GM12878 (cell line): ENCODE results near the gene CCBE1. TPM values are rescaled to one million over a fixed set of nuclear protein-coding genes. Genes with fewer than 3 reads are reported as not detected.
"Not testable (repeated sequence)": the region's sequence is repeated elsewhere in the genome, so short reads cannot be mapped to it uniquely, and the experiment has no call there.

Source experiments
- ATAC-seq: fragments of 200-7000 bp; cut with Tn5 transposase; 3 replicates; pipeline ENCODE4 v1.9.1; 2020; ENCODE audit warnings: mild to moderate bottlenecking, moderate library complexity
- BruUV-seq: library from RNA; stranded (reverse); fragments of 400-500 nt; replicated peaks from 2 replicates; lab custom pipeline; 2021; lab: Mats Ljungman, UMichigan
- CTCF ChIA-PET: fragments of 300-600 bp; sonication (Branson Sonifier 250); formaldehyde crosslinking; extraction: SDS; loops from one replicate; lab custom pipeline; 2021; ENCODE audit warnings: inconsistent platforms; lab: Yijun Ruan, JAX
- POLR2A ChIA-PET: fragments of 350-600 bp; formaldehyde crosslinking; extraction: SDS; loops from one replicate; lab custom pipeline; 2021; ENCODE audit warnings: inconsistent platforms; lab: Charles Lee
- RAD21 ChIA-PET: fragments of 300-600 bp; sonication (Branson Sonifier 250); formaldehyde crosslinking; loops from one replicate; lab custom pipeline; 2023; ENCODE audit warnings: antibody characterized with exemption; ENCODE audit not compliant: unreplicated experiment; lab: Charles Lee
- SMC1A ChIA-PET: fragments of 300-600 bp; sonication (Branson Sonifier 250); formaldehyde crosslinking; loops from one replicate; lab custom pipeline; 2023; ENCODE audit not compliant: unreplicated experiment, uncharacterized antibody; lab: Charles Lee
- DNase-seq: peaks from one replicate; pipeline ENCODE4 v3.0.0-alpha.2; 2011; ENCODE audit warnings: low read depth, low spot score
- FAIRE-seq: peaks from 3 replicates; lab custom pipeline; 2011; peaks lifted over from hg19 to GRCh38; lab: Jason Lieb, UNC
- H2AFZ ChIP-seq: 2 replicates; pipeline ENCODE4 v1.6.0; 2011; ENCODE audit warnings: low read depth, low read length, control low read depth; ENCODE audit not compliant: control insufficient read depth
- H3K27ac ChIP-seq: 2 replicates; pipeline ENCODE4 v1.5.1; 2011; ENCODE audit warnings: control low read depth; ENCODE audit not compliant: control insufficient read depth, insufficient read depth
- H3K27me3 ChIP-seq, 2 experiments: replicated peaks in 1 of 2; 2 replicates each; pipeline versions ENCODE4 v1.6.0 to v1.6.1; 2011; ENCODE audit warnings: low read length in 1 of 2; ENCODE audit not compliant: control insufficient read depth in 2 of 2, insufficient read depth in 2 of 2
- H3K36me3 ChIP-seq, 2 experiments: 2 replicates each; pipeline ENCODE4 v1.5.1; 2011; ENCODE audit warnings: low read length in 1 of 2; ENCODE audit not compliant: control insufficient read depth in 2 of 2, insufficient read depth in 2 of 2
- H3K4me1 ChIP-seq: 2 replicates; pipeline ENCODE4 v1.6.1; 2011; ENCODE audit warnings: mild to moderate bottlenecking, low read length, moderate library complexity, mixed read lengths; ENCODE audit not compliant: control insufficient read depth, insufficient read depth
- H3K4me2 ChIP-seq: 2 replicates; pipeline ENCODE4 v1.6.0; 2011; ENCODE audit warnings: control low read depth; ENCODE audit not compliant: control insufficient read depth, insufficient read depth
- H3K4me3 ChIP-seq: fragments of 200-600 bp; sonication (generic); 2 replicates; pipeline ENCODE4 v1.5.1; 2016
- H3K79me2 ChIP-seq: 2 replicates; pipeline ENCODE4 v1.6.0; 2011; ENCODE audit warnings: low read length; ENCODE audit not compliant: control insufficient read depth, insufficient read depth
- H3K9ac ChIP-seq: 2 replicates; pipeline ENCODE4 v1.8.0; 2011; ENCODE audit warnings: low read length, control low read depth, mixed read lengths; ENCODE audit not compliant: control insufficient read depth, insufficient read depth
- H3K9me3 ChIP-seq: replicated peaks from 3 replicates; pipeline ENCODE4 v1.5.1; 2011; ENCODE audit warnings: mild to moderate bottlenecking, low read length; ENCODE audit not compliant: control insufficient read depth, insufficient read depth
- H4K20me1 ChIP-seq: 2 replicates; pipeline ENCODE4 v1.6.0; 2011; ENCODE audit not compliant: control insufficient read depth, insufficient read depth
- BMI1 ChIP-seq: fragments of 450-650 bp; IDR thresholded peaks from 2 replicates; pipeline ENCODE4 v1.6.1; 2016; ENCODE audit warnings: mild to moderate bottlenecking, moderate library complexity, borderline replicate concordance
- KAT2A ChIP-seq: conservative IDR thresholded peaks from 2 replicates; pipeline ENCODE4 v1.6.1; 2011; ENCODE audit warnings: low read depth, low read length; ENCODE audit not compliant: control insufficient read depth
- MEF2B ChIP-seq: fragments of 450-650 bp; IDR thresholded peaks from 2 replicates; pipeline ENCODE4 v1.6.1; 2018; ENCODE audit warnings: mild to moderate bottlenecking, moderate library complexity; ENCODE audit not compliant: partially characterized antibody, poor library complexity, severe bottlenecking
- MTA2 ChIP-seq: fragments of 450-650 bp; IDR thresholded peaks from 2 replicates; pipeline ENCODE4 v1.6.1; 2016; ENCODE audit warnings: low read depth, mild to moderate bottlenecking, moderate library complexity
- NR2C2 ChIP-seq: IDR thresholded peaks from 2 replicates; pipeline ENCODE4 v1.6.1; 2011; ENCODE audit warnings: borderline replicate concordance, low read depth; ENCODE audit not compliant: control insufficient read depth, insufficient read length
- SKIL ChIP-seq: fragments of 450-650 bp; IDR thresholded peaks from 2 replicates; pipeline ENCODE4 v1.6.1; 2017; ENCODE audit warnings: mild to moderate bottlenecking, low read depth, inconsistent platforms; ENCODE audit not compliant: poor library complexity, severe bottlenecking
- SREBF2 ChIP-seq: IDR thresholded peaks from 2 replicates; pipeline ENCODE4 v1.6.1; 2012; ENCODE audit warnings: mild to moderate bottlenecking, low read length
- ZBED1 ChIP-seq: IDR thresholded peaks from 2 replicates; pipeline ENCODE4 v1.6.1; 2016; ENCODE audit warnings: borderline replicate concordance
- ZNF217 ChIP-seq: fragments of 450-650 bp; IDR thresholded peaks from 2 replicates; pipeline ENCODE4 v1.6.1; 2017; ENCODE audit warnings: antibody characterized with exemption, mild to moderate bottlenecking
- ZZZ3 ChIP-seq: IDR thresholded peaks from 2 replicates; pipeline ENCODE4 v1.6.1; 2011; ENCODE audit warnings: low read depth; ENCODE audit not compliant: control insufficient read depth, insufficient read length
- WGBS: methylation state at CpG from one replicate; pipeline ENCODE4 v1.1.6; 2016; ENCODE audit warnings: low lambda C conversion rate; ENCODE audit not compliant: insufficient replicate concordance, insufficient coverage; ENCODE audit errors: missing lambda C conversion rate; 5-methylcytosine and 5-hydroxymethylcytosine counted together
- in situ Hi-C: fragments of 300-500 bp; cut with MboI; formaldehyde crosslinking; loops from 9 replicates; pipeline ENCODE4 v1.14.3; 2018; ENCODE audit warnings: mixed read lengths
- intact Hi-C: fragments of 100-400 bp; cut with micrococcal nuclease; formaldehyde crosslinking; loops from one replicate; pipeline ENCODE4 v1.14.2; 2022; ENCODE audit not compliant: unreplicated experiment
- polyA plus RNA-seq, 11 experiments: library from polyadenylated mRNA; depleted of rRNA in 4 of 11; unstranded in 6 of 11; stranded (reverse) in 5 of 11; fragments of >200 nt; fragmentation: Nextera tagmentation in 4 of 11; fragmentation: Illumina TruSeq in 1 of 11; extraction: Ambion mirVana in 4 of 11; extraction: Trizol in 1 of 11; gene quantifications; 1 replicate in 1 of 11; 2 replicates in 10 of 11; pipeline versions ENCODE4 v1.2.1 to v1.2.3, GENCODE V29; 2011 to 2016; ENCODE audit warnings: inconsistent platforms in 2 of 11, missing spikeins in 2 of 11, low read depth in 1 of 11
- total RNA-seq, 4 experiments: library from RNA; depleted of rRNA in 3 of 4; stranded (reverse); fragments of >200 nt in 3 of 4; fragmentation: Illumina TruSeq in 1 of 4; extraction: Trizol in 1 of 4; gene quantifications; 2 replicates each; pipeline versions ENCODE4 v1.2.1 to v1.2.3, GENCODE V29; 2013 to 2021

Gene CCBE1
- total and polyA plus RNA-seq, 10 of the 15 experiments (the other 5 are each of a cell fraction or from before 2014, with no cell fraction given) = 0.03 to 0.49 (median 0.04) TPM; not detected in 7

DNA sequence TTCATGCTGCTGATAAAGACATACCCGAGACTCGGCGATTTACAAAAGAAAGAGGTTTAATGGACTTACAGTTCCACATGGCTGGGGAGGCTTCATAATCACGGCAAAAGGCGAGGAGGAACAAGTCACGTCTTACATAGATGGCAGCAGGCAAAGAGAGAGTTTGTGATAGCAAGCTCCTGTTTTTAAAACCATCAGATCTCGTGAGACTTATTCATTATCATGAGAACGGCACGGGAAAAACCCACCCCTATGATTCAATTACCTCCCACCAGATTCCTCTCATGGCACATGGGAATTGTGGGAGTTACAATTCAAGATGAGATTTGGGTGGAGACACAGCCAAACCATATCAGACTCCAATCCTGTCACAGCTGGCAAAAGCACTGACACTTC lies 31.2 kb downstream of the CCBE1 start:
- CTCF ChIA-PET, H3K4me3 ChIP-seq, H4K20me1 ChIP-seq, SMC1A ChIA-PET, intact Hi-C loops, H3K4me2 ChIP-seq, POLR2A ChIA-PET, H2AFZ ChIP-seq, H3K9me3 ChIP-seq, H3K27ac ChIP-seq, H3K4me1 ChIP-seq, RAD21 ChIA-PET, ATAC-seq, DNase-seq, in situ Hi-C loops, H3K9ac ChIP-seq, FAIRE-seq, H3K79me2 ChIP-seq, H3K36me3 ChIP-seq, H3K27me3 ChIP-seq, BruUV-seq: not testable (repeated sequence)
- WGBS = 56% methylated on average over 9 of the region's 9 CpGs

DNA sequence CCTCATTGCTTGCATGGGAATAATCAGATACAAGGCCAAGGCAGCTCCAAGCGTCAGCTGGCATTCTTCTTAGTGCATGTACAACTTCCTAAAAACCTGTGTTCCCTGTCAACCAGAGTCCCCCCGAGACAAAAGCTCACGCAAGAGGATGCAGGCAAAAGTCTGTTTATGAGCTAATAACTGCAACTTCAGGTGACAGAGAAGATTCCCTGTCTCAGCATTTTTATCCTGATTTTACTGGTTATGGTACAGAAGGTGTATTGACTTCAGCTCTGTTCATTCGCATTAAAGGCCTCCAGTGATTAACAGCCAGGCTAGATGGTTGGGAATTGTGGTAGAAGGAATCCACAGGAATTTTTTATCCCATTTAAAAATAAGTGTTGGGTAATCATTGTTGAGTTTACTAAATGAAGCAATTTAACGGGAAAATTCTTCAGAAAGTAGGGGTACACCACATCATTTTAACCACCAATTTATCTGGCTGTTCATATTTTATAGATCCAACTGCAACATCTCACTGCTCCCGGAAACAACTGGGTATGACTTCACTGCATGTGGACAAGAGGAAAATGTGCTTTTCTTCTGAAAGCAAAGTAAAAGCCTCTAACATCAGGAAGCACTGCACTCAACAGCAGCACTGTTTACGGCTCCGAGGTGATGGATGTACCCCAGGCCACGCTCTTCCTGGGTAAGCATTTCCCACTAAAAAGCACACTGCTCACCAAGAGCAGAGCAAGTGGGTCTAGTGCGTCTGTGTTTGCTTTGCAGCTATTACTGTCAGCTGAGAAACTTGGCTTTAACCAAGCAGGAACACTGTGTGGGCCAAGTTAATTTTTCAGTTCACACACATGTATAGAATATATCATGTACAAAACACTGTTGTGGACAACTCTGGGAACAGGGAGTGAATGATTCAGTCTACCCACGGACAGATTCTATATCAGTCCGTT lies 31.9 kb downstream of the CCBE1 start:
- DNase-seq (no peak), FAIRE-seq (no peak), ATAC-seq (no peak)
- no peaks in the 10 kb centered on the region for H3K79me2 ChIP-seq
- RAD21 ChIA-PET = no interaction called here
- no peak overlapping the region for H2AFZ ChIP-seq
- POLR2A ChIA-PET = no interaction called here
- H3K4me1 ChIP-seq = no peaks in the 10 kb centered on the region
- CTCF ChIA-PET = interaction anchor here (0.7 to 1.2 kb wide), 4 partner anchors 11 to 158 kb away, joined by 3 read pairs; partner anchors contain the start of gene CCBE1
- H3K9ac ChIP-seq = no peak overlapping the region
- no peak overlapping the region for H3K4me3 ChIP-seq
- no peak for TF ChIP-seq SREBF2
- TF ChIP-seq KAT2A = no peak
- no peak for TF ChIP-seq ZNF217
- no peak for TF ChIP-seq ZZZ3
- no peak for TF ChIP-seq MTA2
- TF ChIP-seq ZBED1 = no peak
- TF ChIP-seq MEF2B = no peak
- TF ChIP-seq BMI1 = no peak
- no peak for TF ChIP-seq SKIL
- no peak for TF ChIP-seq NR2C2
- H3K9me3 ChIP-seq = no peaks in the 10 kb centered on the region
- intact Hi-C loops (no loop called here), in situ Hi-C loops (no loop called here)
- SMC1A ChIA-PET = no interaction called here
- WGBS = 33% methylated on average over 12 of the region's 12 CpGs
- peaks cover 4 to 7% of the 10 kb centered on the region in 2 experiments; a peak in 2 of 4 replicates for H3K27me3 ChIP-seq
- H3K27ac ChIP-seq = no peak overlapping the region
- no TSS peak for BruUV-seq
- no peaks in the 10 kb centered on the region for H4K20me1 ChIP-seq
- no peaks in the 10 kb centered on the region for H3K36me3 ChIP-seq
- no peak overlapping the region for H3K4me2 ChIP-seq
